HG02678 (cell line): ENCODE measurements around the gene ODAD2.

ENCODE experiments used
- ATAC-seq: cut with Tn5 transposase; IDR thresholded peaks from one replicate; pipeline ENCODE4 v1.9.1; 2021; ENCODE audit warnings: mild to moderate bottlenecking, moderate library complexity; ENCODE audit not compliant: unreplicated experiment

The ODAD2 gene

GRCh38 chr10:27779462-27780015, 219.3 kb downstream of the ODAD2 start:
- no peak for ATAC-seq

- ATAC-seq: no peak
These were observed 224.0 kb downstream of the ODAD2 start for GRCh38 chr10:27774831-27775230.

- ATAC-seq: no peak
These were observed 227.6 kb downstream of the ODAD2 start for GRCh38 chr10:27771231-27771630.

- ATAC-seq: no peak
These were observed 228.7 kb downstream of the ODAD2 start for GRCh38 chr10:27770181-27770580.
